ENCODE results near the gene SEPTIN8.

SEPTIN8 gene

GRCh38 chr5:132768485-132768868 is 8.6 kb downstream of the SEPTIN8 start:
- Histone ChIP-seq H3K4me1 (ENCODE audit: control insufficient read depth, insufficient read depth, low read length) (no peaks in the 10 kb centered on the region), H3K9me3 (ENCODE audit: control insufficient read depth, insufficient read depth, low read depth, low read length) (no peaks in the 10 kb centered on the region), H3K36me3 (ENCODE audit: control insufficient read depth in 2 of 2, insufficient read depth in 1 of 2, low read length in 2 of 2) (peaks cover 0 to 27% of the 10 kb centered on the region in 2 experiments; a peak in 1 of 3 replicates), H3K4me3 (ENCODE audit: low read depth, low read length) (no peak overlapping the region), H3K27ac (ENCODE audit: extremely low read depth, low read depth, low read length) (no peak overlapping the region)
- TF ChIP-seq ZSCAN23 (tag by site-specific recombination; IDR thresholded peaks at IDR 0.05), result no peak
- TF ChIP-seq, protein P1, sequence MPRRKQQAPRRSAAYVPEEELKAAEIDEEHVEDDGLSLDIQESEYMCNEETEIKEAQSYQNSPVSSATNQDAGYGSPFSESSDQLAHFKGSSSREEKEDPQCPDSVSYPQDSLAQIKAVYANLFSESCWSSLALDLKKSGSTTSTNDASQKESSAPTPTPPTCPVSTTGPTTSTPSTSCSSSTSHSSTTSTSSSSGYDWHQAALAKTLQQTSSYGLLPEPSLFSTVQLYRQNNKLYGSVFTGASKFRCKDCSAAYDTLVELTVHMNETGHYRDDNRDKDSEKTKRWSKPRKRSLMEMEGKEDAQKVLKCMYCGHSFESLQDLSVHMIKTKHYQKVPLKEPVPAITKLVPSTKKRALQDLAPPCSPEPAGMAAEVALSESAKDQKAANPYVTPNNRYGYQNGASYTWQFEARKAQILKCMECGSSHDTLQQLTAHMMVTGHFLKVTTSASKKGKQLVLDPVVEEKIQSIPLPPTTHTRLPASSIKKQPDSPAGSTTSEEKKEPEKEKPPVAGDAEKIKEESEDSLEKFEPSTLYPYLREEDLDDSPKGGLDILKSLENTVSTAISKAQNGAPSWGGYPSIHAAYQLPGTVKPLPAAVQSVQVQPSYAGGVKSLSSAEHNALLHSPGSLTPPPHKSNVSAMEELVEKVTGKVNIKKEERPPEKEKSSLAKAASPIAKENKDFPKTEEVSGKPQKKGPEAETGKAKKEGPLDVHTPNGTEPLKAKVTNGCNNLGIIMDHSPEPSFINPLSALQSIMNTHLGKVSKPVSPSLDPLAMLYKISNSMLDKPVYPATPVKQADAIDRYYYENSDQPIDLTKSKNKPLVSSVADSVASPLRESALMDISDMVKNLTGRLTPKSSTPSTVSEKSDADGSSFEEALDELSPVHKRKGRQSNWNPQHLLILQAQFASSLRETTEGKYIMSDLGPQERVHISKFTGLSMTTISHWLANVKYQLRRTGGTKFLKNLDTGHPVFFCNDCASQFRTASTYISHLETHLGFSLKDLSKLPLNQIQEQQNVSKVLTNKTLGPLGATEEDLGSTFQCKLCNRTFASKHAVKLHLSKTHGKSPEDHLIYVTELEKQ (tag by site-specific recombination; IDR thresholded peaks at IDR 0.05; ENCODE audit: borderline replicate concordance), result no peak
- no peak for TF ChIP-seq ZNF324 (tag by site-specific recombination; IDR thresholded peaks at IDR 0.05)
- TF ChIP-seq GLIS1 (tag by site-specific recombination; IDR thresholded peaks at IDR 0.05), result peak; percentile 15; the same call in 1 of the 2 replicates
- no peak for TF ChIP-seq ZNF132 (tag by site-specific recombination; IDR thresholded peaks at IDR 0.05; ENCODE audit: borderline replicate concordance)
- TF ChIP-seq, protein P2, sequence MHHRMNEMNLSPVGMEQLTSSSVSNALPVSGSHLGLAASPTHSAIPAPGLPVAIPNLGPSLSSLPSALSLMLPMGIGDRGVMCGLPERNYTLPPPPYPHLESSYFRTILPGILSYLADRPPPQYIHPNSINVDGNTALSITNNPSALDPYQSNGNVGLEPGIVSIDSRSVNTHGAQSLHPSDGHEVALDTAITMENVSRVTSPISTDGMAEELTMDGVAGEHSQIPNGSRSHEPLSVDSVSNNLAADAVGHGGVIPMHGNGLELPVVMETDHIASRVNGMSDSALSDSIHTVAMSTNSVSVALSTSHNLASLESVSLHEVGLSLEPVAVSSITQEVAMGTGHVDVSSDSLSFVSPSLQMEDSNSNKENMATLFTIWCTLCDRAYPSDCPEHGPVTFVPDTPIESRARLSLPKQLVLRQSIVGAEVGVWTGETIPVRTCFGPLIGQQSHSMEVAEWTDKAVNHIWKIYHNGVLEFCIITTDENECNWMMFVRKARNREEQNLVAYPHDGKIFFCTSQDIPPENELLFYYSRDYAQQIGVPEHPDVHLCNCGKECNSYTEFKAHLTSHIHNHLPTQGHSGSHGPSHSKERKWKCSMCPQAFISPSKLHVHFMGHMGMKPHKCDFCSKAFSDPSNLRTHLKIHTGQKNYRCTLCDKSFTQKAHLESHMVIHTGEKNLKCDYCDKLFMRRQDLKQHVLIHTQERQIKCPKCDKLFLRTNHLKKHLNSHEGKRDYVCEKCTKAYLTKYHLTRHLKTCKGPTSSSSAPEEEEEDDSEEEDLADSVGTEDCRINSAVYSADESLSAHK (tag by site-specific recombination; IDR thresholded peaks at IDR 0.05), result no peak
- TF ChIP-seq ZNF174 (tag by site-specific recombination; IDR thresholded peaks at IDR 0.05), result no peak
- no peak for TF ChIP-seq ZNF202 (tag by site-specific recombination; IDR thresholded peaks at IDR 0.05; ENCODE audit: borderline replicate concordance)
- no peak for TF ChIP-seq SCRT1 (tag by site-specific recombination; IDR thresholded peaks at IDR 0.05; ENCODE audit: borderline replicate concordance)
- no peak for TF ChIP-seq RBAK (tag by site-specific recombination; IDR thresholded peaks at IDR 0.05)
- TF ChIP-seq, protein P3, sequence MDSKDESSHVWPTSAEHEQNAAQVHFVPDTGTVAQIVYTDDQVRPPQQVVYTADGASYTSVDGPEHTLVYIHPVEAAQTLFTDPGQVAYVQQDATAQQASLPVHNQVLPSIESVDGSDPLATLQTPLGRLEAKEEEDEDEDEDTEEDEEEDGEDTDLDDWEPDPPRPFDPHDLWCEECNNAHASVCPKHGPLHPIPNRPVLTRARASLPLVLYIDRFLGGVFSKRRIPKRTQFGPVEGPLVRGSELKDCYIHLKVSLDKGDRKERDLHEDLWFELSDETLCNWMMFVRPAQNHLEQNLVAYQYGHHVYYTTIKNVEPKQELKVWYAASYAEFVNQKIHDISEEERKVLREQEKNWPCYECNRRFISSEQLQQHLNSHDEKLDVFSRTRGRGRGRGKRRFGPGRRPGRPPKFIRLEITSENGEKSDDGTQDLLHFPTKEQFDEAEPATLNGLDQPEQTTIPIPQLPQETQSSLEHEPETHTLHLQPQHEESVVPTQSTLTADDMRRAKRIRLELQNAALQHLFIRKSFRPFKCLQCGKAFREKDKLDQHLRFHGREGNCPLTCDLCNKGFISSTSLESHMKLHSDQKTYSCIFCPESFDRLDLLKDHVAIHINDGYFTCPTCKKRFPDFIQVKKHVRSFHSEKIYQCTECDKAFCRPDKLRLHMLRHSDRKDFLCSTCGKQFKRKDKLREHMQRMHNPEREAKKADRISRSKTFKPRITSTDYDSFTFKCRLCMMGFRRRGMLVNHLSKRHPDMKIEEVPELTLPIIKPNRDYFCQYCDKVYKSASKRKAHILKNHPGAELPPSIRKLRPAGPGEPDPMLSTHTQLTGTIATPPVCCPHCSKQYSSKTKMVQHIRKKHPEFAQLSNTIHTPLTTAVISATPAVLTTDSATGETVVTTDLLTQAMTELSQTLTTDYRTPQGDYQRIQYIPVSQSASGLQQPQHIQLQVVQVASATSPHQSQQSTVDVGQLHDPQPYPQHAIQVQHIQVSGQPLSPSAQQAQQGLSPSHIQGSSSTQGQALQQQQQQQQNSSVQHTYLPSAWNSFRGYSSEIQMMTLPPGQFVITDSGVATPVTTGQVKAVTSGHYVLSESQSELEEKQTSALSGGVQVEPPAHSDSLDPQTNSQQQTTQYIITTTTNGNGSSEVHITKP (tag by site-specific recombination; IDR thresholded peaks at IDR 0.05), result peak; percentile 87
- TF ChIP-seq ZNF394 (tag by site-specific recombination; IDR thresholded peaks at IDR 0.05; ENCODE audit: borderline replicate concordance), result no peak
- ChIA-PET POLR2A (no interaction called here), CTCF (interaction anchor here (1.0 kb wide), 1 partner anchor 59 kb away, joined by 3 read pairs; no protein-coding TSS in a partner anchor)

DNA sequence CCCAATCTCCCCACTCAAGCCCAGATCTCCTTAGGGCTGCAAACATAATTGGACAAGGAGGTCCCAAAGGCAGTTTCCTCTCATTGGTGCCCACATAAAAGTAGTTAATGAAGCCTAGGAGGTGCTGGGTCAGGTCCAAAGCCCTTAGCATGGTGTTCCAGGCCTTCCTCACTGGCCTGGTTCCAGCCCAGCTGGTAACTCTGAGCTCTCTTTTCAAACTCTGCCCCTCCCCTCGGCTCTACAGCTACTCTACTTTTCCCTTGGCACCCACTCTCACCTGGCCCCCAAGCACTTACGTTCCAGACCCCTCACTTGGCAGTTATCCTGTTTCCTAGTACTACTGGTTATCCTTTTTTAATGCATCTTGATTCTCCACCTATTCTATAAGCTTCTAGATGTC is 9.9 kb downstream of the SEPTIN8 start:
- no peaks in the 10 kb centered on the region for H3K4me1 ChIP-seq (ENCODE audit: control insufficient read depth, insufficient read depth, low read length)
- peaks cover 0 to 40% of the 10 kb centered on the region in 2 experiments; a peak in 1 of 3 replicates for H3K36me3 ChIP-seq (ENCODE audit: control insufficient read depth in 2 of 2, insufficient read depth in 1 of 2, low read length in 2 of 2)
- H3K27ac ChIP-seq (ENCODE audit: extremely low read depth, low read depth, low read length), result no peak overlapping the region
- ChIA-PET POLR2A (interaction anchor here (0.8 to 1.3 kb wide), 2 partner anchors 10 to 30 kb away, joined by 3 to 4 read pairs; partner anchors contain the start of genes KIF3A and SEPTIN8), CTCF (interaction anchor here (0.9 kb wide), 1 partner anchor 10 kb away, joined by 3 read pairs; no protein-coding TSS in a partner anchor)
- TF ChIP-seq ZNF394 (tag by site-specific recombination; IDR thresholded peaks at IDR 0.05; ENCODE audit: borderline replicate concordance) (peak; percentile 12; the same call in 1 of the 2 replicates), ZNF645 (tag by site-specific recombination; IDR thresholded peaks at IDR 0.05) (no peak)
- H3K4me3 ChIP-seq (ENCODE audit: low read depth, low read length), result no peak overlapping the region
- no peaks in the 10 kb centered on the region for H3K9me3 ChIP-seq (ENCODE audit: control insufficient read depth, insufficient read depth, low read depth, low read length)
